ENCODE data around the gene FBLN2.
"Not testable (repeated sequence)": the region's sequence is repeated elsewhere in the genome, so short reads cannot be mapped to it uniquely, and the experiment has no call there.

The FBLN2 gene

DNA sequence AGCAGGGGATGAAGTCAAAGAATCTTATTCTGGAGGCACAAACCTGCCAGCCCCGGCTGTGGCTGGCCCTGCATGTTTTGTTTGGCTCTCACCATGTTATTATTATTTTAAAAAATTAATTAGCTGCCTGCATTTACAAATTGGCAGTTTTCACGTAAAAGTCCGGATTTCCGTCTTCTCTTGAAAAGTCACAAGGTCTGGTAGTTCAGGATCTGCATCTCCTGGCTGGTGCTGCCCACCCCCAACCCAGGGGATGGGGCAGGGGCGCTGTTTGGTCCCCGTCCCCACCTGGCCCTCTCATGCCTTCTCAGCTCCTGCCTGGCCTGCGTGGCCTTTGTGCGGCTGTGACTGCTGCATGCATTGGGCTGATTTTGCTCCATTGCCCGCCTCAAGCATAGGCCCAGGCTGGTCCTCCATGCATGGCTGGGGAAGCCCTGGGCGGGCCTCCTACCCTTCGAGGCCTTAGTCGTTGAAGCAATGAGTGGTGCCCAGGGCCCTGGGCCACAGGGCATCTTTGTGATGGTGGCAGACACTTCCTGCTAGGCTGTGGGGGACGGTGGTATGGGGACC lies 2.0 kb downstream of the FBLN2 start:
- no peak for DNase-seq

DNA sequence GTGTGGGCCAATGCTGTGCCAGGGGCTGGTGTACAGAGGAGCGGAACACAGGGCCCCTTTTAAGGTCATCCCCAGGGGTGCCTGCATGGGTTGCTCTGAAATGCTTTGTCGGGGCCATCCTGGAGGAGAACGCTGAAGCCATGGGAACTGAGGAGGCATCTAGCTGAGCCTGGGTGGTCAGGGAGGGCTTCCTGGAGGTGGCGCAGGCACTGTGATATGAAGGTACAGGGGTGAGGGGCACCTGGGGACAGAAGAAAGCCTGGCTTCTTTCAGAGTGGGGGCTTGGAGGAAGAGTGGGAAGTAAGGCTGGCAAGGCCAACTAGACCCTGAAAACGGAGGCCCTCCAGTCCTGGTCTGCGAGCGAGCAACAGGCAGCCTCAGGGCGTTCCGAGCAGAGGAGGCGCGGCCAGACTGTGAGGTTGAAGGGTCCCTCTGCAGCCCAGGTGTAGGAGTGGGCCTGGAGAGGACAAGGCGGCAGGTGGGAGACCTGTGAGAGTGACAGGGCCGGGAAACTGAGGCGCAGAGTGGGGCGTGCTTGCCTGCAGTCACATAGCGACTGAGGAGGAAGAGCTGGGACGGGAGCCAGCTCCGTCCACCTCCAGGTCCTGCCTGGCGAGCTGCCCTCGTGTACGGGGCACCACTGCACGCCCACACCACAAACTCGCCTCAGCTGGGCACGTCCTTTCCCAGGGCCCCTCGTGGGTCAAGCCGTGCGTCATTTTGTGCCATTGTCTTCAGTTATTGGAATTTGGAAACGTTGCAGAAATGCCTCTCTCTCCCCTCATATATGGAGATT lies 4.1 kb downstream of the FBLN2 start:
- no peak for DNase-seq

DNA sequence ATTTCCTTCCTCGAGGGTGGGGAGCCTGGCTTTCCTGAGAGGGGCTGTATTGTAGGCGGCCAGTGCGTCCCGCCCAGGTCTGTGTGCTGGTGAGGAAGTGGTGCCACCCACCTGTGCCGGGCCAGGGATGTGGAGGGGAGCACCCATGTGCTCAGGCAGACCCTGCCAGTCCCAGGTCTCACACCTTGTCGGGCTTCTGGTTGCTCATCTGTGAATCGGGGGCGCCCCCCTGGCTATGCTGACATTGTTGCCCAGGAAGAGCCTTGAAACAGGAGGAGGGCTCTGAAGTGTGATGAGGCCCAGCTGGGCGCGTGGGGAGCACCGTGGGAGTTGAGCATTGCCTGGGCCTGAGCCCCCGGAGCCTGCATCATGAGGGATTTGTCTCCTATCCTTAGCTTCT lies 4.8 kb downstream of the FBLN2 start:
- DNase-seq = no peak

DNA sequence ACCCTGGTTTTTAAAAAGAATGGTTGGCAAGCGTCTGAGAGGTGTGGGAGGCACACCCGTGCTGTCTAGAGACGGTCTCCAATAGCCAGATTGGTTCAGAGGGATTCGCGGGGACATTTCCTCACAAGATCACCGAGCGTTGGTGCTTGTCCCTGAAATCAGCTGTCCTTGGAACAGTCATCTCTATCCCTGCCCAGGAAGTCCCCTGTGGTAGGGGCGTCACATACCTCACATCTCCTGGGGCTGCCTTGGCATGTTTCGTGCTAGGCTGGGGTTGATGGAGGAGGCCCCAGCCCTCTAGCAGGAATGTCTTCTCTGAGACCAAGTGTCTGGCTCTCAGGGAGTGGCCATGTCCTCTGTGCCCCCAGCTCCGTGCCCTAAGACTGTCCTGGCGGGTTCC lies 6.8 kb downstream of the FBLN2 start:
- DNase-seq = no peak

DNA sequence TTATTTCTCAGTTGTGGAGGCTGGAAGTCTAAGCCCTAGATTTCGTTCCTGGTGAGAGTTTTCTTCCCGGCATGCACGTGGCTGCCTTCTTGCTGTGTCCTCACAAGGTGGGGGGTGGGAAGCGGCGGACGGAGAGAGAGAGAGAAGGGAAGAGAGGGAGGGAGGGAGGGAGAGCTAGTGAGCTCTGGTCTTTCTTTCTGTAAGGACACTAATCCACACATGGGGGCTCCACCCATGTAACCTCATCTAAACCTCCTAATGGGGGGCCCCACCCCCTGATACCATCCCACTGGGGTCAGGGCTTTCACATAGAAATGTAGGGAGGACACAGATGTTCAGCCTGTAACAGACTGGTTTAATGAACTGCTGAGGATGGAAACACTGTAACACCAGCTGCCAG lies 7.3 kb downstream of the FBLN2 start:
- DNase-seq = no peak

DNA sequence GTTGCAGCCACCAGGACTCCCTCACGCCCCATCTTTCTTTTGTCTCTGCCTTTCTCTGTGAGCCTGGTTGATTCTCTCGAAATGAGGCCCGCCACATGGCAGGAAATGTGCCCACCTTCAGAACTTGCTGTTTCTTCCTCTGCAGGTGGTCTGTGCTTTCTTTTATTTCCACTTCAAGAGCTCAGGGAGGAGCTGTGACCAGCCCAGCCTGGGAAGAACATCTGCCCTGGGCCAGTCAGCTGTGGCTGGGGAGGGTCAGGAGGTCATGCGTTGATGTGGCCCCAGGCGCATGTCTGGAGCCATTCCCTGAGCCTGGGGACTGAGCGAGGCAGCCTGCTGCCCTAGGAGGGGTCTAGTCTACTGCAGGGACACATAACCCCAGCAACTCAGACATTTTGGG lies 8.0 kb downstream of the FBLN2 start:
- no peak for DNase-seq

DNA sequence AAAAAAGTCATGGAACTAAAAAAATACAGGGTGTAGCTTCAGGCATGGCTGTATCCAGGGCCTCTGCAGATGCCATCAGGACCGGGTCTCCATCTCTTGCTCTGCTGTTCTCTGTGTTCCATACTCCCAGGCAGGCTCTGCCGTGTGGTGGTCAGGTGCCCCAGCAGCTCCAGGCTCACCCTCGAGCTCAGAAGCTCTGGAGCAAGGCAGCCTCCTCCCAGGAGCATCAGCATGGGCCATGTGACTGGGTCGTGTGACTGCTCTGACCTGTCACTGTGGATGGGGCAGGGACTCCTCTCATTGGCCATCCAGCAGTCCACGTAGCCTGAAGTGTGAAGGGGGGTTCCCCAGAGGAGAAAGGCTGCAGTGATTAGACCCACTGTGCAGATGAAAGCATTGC lies 8.5 kb downstream of the FBLN2 start:
- no peak for DNase-seq

DNA sequence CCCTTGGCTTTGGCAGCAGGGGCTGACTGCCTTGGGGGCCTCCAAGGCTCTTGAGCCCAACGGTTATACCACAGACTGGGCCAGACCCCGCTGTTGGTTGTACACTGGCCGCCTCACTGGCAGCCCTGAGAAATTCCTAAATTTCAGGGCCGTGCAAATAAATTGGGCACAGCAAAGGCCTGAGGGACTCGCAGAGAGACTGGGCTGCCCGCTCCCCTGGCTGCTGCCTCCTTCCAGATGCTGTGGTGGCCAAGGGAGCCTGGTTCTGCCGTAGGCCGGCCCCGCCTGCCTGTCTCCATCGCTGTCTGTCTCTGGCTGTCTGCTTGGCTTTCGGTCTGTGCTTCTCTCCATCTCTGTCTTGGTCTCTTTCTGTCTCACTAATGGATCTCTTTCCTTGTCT lies 9.0 kb downstream of the FBLN2 start:
- DNase-seq = no peak

DNA sequence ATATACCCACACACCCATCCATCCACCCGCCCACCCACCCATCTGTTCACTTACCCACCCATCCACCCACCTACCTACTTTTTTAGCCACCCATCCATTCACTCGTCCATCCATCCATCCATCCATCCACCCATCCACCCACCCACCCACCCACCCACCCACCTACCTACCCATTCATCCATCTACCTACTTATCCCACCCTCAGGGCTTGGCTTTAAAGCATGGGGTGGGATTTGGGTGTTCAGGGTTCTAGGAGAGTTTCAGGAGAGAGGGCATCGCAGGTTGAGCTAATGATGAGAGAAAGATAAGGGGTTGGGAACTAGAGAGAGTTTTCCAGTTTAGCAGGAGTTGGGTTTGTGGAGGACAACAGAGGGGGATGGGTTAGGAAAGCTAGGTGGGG lies 9.7 kb downstream of the FBLN2 start:
- no peak for DNase-seq

DNA sequence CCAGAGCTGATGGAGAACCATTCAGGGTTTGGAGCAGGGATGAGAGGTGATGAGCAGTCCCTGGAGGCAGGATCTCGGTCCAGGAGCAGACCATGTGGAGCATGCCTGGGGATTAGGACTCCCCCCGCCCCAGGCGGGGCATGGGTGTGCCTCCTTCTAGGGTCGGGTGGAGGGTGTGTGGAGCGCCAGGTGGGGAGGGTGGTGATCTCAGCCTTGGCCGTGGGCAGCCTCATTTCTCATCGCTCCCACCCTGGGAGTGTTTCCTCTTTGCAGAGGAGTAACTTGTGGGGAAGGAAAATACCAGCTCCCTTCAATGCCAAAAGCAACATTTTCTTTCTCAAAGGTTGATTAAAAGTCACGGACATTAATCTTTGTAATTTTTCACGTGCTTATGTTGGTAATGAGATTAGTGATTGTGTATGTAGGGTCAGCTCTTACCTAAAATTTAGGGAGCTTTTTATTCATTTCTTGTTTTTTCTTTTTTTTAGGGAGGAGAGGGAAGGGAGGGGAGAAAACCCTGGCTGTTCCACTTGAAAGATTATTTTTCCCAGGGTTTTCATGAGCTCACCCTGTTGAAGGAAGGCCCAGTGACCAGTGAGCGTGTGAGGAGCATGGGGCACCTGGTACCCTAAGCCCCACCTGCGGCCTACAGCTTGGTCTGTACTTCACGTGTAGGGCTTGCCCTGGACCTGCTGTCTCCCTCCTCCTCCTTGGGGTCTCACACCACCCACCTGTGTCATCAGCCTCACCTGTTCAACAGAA lies 11.0 kb downstream of the FBLN2 start:
- no peak for DNase-seq

DNA sequence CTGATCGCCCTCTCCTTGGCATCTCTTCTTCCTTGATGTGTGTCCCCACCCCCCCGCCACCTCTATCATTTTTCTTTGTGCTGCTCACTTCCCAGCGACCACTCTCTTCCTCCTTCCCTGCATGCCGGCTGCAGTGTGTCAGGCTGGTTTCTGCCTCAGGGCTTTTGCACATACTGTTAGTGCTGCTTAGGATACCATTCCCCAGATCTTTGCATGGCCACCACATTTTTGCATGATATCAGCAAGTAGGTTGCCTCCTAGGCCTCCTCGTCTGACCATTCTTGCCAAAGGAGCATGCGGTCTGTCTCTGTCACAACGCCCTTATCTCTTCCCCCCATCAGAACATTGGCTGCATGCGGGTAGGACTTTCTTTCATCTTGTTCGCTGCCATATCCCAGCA lies 12.5 kb downstream of the FBLN2 start:
- DNase-seq = no peak

DNA sequence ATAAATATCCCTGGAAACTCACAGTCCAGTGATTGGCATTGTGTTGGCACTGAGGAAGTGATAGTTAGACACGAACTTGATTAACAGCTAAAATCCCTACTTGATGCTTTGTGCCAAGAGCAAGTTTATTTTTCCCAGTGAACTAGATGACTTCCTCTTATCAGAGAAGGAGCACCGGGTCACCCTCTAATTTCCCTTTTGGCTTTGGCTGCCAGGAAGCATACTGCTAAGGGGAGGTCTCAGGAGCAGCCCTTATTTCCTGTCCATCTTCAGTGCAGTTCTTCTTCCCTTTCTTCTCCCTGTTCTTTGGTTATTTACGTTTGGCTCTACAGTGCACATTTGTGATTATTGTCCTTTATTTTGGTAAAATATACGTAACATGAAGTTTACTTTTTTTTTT lies 13.0 kb downstream of the FBLN2 start:
- DNase-seq = no peak

DNA sequence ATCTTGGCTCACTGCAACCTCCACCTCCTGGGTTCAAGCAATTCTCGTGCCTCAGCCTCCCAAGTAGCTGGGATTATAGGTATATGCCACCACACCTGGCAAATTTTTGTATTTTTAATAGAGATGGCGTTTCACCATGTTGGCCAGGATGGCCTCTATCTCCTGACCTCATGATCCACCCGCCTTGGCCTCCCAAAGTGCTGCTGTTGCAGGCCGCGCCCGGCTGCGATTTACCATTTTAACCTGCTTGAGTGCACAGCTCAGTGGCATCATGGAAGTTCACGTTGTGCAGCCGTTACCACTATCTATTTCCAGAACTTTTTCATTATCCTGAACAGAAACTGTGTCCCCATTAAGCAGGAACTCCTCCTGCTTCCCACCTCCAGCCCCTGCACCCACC lies 13.5 kb downstream of the FBLN2 start:
- DNase-seq = not testable (repeated sequence)

DNA sequence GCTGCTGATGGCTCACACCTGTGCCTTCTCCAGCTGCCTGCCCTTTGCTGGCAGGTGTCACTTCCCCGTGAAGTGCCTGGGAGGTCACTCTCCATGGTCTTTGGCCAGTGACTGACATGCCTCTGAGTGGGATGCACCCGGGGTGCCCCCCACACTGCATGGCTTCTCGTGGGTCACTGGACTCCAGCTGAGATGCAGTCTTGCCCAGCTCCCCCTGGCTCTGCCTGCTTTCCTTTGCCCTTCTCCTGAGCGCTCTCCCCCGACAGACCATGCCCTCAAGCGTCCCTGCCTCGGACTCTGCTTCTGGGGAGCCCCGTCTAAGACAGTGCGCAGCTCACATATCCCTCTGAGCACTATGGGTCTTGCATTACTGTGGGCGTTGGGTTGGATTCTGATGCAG lies 14.4 kb downstream of the FBLN2 start:
- DNase-seq = no peak

DNA sequence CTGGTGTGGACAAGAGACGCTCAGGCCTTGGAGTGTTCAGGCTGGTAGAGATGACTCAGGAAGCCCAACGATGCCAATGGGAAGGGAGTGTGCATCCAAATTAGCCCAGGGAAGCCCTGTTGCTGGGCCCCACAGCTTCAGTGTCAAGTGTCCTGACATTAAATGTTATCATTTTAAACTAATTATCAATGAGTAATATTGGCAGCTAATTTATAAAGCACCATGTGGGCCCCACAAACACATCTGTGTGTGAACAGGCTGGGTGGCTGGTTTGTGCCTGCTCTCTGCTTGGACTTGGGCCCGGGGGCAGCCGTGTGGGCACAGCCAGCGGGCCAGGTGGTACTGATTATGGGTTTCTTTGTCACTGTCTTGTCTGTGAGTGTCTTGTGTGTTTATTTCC lies 15.0 kb downstream of the FBLN2 start:
- DNase-seq = no peak

DNA sequence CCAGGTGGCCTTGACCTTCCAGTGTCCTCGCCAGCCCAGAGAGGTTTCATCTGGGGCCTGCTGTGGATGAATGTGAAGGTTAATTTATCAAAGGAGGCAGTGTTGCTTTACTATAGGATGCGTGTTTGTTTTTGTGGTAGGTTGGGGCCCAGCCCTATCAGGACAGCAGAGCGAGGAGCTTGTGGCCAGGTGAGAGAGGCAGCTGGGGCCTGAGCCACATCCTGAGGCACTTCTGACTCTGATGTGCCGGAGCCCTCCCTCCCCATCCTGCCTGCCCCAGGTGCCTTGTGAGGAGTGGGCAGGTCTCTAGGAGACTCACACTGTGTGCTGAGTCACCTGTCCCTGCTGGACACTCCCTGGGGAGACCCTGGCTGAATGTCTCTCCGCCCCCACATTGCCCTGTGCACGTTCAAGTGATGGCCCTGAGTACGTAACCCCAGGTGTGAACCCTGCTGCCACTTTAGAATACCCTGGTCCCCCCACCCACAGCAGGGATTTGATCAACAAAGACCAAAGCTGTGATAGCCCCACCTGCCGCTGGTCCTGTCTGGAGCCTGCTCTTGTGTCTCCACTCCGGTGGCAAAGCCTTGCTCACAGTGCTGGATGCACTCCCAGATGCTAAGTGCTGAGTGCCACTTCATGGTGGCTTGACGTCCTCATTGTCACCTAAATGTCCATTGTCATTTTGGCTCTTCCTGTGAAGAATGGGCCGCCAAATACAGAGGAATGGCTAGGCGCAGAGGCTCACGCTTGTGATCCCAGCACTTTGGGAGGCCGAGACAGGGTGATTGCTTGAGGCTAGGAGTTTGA lies 16.0 kb downstream of the FBLN2 start:
- no peak for DNase-seq

DNA sequence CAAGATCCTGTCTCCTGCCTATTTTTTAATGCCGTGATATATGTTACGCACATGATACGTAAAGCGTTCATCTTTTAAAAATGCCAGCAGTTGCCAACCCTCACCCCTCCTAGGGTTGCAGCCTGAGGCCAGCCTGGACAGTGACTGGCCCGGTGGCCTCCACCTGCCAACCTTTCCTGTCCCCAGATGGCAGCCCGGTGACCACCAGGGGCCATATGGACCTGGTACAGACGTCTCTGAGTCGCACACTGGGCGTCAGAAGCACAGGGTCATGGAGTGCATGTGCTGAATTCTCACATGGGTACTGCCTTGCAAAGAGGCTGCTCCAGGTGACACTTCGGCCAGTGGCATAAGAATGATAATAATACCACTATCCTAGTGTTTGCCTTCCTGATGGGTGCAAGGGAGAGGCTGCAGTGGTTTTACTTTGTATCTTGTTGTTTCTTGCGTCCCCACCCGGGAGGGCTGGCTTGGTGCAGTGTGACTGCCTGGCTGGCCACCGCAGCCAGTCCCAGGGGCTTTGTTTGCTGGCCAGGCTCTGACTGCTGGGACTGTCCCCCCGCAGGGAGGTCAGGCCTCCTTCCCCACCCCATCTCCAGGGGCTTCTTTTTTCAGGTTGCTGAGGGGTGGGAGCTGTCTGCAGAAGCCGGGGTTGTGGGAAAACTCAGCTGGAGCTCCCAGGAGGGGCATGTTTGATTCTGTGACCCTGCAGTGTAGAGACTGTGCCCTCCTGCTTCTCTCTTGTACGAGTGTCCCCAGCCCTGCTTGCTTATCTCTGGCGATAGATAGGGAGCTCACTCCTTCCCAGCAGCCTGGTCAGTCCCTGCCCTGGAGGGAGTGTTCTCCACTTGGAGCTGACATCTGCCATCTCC lies 16.9 kb downstream of the FBLN2 start:
- DNase-seq = no peak

DNA sequence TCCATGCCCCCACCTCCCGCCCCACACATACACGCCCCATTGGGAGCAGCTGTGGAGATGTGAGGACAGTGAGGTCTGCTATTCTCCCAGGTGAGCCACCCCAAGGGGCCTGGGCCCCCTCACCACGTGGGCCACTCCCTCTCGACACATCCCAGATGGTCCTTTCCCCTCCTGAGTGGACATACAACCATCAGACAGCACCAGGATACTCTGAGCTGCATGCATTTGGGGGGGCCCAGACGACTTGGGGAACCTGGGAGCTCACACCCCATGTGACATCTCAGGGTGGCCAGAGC lies 17.5 kb downstream of the FBLN2 start:
- DNase-seq = no peak

DNA sequence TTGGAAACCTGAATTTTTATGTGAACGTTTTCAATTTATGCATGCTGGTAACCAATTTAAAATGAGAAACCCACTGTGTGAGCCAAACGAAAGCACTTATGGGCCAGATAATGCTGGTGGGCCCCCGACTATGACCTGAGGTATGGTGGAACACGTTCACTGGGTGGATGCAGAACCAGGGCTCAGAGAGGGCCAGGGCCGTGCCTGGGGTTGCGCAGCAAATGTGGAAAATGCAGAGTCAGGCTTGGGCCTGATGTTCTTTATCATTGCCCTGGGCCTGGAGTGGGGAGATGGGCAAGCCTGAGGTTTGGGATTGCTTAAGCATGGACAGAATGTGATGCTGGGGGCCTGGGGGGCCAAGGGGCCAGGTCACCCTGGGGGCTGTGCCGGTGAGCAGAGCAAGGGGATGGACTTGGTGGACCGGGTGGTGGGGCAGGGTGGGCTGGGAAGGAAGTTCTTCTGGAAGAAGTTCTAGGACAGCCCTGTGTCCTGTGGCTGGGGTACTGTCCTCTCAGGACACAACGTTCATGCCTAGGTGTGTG lies 17.9 kb downstream of the FBLN2 start:
- DNase-seq = no peak

DNA sequence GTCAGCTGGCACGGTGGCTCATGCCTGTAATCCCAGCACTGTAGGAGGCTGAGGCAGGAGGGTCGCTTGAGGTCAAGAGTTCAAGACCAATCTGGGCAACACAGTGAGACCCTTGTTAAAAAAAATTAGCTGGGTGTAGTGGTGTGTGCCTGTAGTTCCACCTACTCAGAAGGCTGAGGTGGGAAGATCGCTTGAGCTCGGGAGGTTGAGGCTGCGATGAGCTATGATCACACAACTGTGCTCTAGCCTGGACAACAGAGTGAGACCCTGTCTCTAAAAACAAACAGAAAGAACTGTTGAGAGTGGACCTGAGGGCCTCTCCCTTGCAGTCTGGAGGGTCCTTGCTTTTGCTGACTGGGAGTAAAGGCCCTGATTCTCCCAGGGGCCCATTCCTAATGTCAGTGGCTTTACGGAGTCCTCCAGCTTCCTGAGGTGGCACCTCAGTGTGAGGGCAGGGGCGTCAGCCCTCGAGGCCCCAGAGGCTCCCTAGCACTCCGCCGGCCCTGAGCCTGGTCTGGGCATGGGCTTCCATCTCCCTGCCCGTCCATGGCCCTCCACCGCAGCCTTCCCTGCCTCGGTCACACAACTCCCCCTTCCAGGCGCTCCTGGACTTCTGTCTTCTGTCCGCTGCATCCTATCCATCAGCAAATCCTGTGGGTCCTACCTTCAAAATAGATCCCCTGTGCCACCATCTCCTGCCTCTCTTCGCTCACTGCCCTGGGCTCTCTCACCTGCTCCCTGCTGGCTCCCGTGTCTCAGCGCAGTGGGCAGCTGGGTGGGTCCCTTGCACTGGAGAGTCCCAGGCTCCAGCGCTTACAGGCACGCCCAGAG lies 19.0 kb downstream of the FBLN2 start:
- no peak for DNase-seq

DNA sequence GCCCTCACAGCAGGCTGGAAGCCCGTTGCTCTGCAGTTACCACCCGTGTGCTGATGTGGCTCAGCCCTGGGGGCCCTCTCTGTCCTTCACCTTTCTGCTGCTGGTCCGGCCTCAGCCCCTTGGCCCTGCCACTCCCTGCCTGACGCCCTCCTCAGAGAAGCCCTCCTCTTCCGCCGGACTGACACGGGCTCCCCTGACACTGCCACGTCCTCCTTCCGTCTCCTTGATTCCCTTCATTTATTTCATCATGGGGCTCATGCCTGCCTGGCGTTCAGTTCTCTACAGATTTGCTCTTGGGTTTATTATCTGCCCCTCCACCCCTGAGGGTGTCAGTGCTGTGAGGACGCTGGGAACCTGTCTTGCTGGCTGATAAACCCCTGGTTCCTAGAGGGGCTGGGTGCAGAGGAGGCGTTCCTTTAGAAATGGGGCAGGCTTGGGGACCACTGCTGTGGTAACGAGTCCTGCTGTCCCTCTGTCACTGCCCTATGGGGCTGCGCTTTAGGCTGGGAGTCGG lies 19.6 kb downstream of the FBLN2 start:
- DNase-seq = no peak
